Esophagus muscularis mucosa (tissue), 4 donors: Measurements from ENCODE around the gene MRPL20. TPM values are rescaled to one million over a fixed set of nuclear protein-coding genes. Genes with fewer than 3 reads are reported as not detected.
A peak's percentile ranks its signal among the peaks of the same experiment; 100 is the strongest.

ENCODE experiments used
- DNase-seq: peaks from one replicate; pipeline ENCODE4 v3.0.0-alpha.2; 2017; ENCODE audit errors: extremely low spot score
- H3K27ac ChIP-seq, 4 donors: fragments of 200-600 bp; sonication (generic); replicated peaks in 1 of 4; 1 replicate in 3 of 4; 2 replicates in 1 of 4; pipeline ENCODE4 v1.5.1; 2016 to 2019; ENCODE audit warnings: mild to moderate bottlenecking in 1 of 4
- H3K27me3 ChIP-seq, 4 donors: fragments of 200-600 bp; sonication (generic); one replicate each; pipeline versions ENCODE4 v1.5.1 to v1.6.0; 2016 to 2019
- H3K36me3 ChIP-seq, 4 donors: fragments of 200-600 bp; sonication (generic); one replicate each; pipeline ENCODE4 v1.5.1; 2016 to 2019
- H3K4me1 ChIP-seq, 4 donors: fragments of 200-600 bp; sonication (generic); one replicate each; pipeline ENCODE4 v1.5.1; 2016 to 2019
- H3K4me3 ChIP-seq, 4 donors: fragments of 200-600 bp; sonication (generic); 1 replicate in 2 of 4; 2 replicates in 2 of 4; pipeline ENCODE4 v1.5.1; 2016 to 2019; ENCODE audit warnings: mild to moderate bottlenecking in 4 of 4, moderate library complexity in 1 of 4
- H3K9me3 ChIP-seq, 4 donors: fragments of 200-600 bp; sonication (generic); 1 replicate in 3 of 4; 2 replicates in 1 of 4; pipeline ENCODE4 v1.5.1; 2016 to 2019
- EP300 ChIP-seq: sonication (generic); formaldehyde crosslinking; IDR thresholded peaks from one replicate; pipeline ENCODE4 v1.6.1; 2017; ENCODE audit warnings: antibody characterized with exemption
- POLR2A ChIP-seq: fragments of 450-650 bp; IDR thresholded peaks from one replicate; pipeline ENCODE4 v1.6.1; 2017; ENCODE audit warnings: antibody characterized with exemption, moderate library complexity, mild to moderate bottlenecking, low read depth
- POLR2AphosphoS5 ChIP-seq, 2 donors: sonication (generic); formaldehyde crosslinking; IDR thresholded peaks; one replicate each; pipeline ENCODE4 v1.6.1; 2017; ENCODE audit warnings: antibody characterized with exemption in 2 of 2
- WGBS: methylation state at CpG from one replicate; pipeline ENCODE4 v1.1.5; 2018; 5-methylcytosine and 5-hydroxymethylcytosine counted together
- intact Hi-C: fragments of 100-400 bp; cut with DNase I; formaldehyde crosslinking; loops from one replicate; pipeline ENCODE4 v1.15.1; 2023
- total RNA-seq, 4 donors: library from RNA; depleted of rRNA; stranded (reverse); fragments of >200 nt; gene quantifications; one replicate each; pipeline versions ENCODE4 v1.1.0 to v1.2.1, GENCODE V29; 2016
- TF ChIP-seq, protein P1 (sequence below), 3 experiments: fragments of 200-600 bp in 2 of 3; fragments of 450-650 bp in 1 of 3; sonication (generic) in 2 of 3; IDR thresholded peaks; one replicate each; pipeline ENCODE4 v1.5.1; 2017 to 2019; ENCODE audit warnings: antibody characterized with exemption in 3 of 3, mild to moderate bottlenecking in 2 of 3, moderate library complexity in 1 of 3

The MRPL20 gene
- total RNA-seq, 4 donors from 2014 or later: 144 to 175 (median 155) TPM

DNA sequence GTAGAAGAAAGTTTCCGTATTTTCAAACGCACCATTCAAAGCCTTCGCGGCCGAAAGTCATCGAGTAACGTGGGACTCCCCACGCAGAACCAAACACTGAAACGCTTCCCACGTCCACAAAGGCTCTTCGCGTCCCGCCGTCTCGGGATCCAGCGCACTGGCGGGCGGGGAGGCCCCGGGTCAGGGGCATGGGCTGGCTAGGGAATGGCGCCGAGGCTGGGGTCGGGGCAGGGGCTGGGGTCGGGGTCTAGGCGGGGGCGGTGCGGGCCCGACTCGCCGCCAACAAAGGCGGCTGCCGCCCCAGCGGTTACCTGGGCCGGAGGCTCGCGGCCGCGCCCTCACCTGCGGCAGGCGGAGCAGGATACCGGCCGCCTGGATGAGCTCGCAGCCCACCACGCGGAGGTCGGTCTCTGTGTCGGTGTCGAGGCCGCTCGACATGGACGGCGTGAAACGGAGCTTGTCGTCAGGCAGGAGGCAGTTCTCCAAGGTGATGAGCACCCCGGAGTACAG, 8.4 kb downstream of the MRPL20 start:
- H3K4me1 ChIP-seq: peaks cover 43 to 62% (median 49%) of the 10 kb centered on the region in 4 donors
- H3K4me3 ChIP-seq: peak overlapping the region; percentile 87 to 100 (median 97)
- H3K9me3 ChIP-seq: no peaks in the 10 kb centered on the region
- intact Hi-C loops: loop anchor here (2.0 kb wide), 1 partner anchor 24 kb away; the partner anchor contains the start of gene AURKAIP1
- H3K27me3 ChIP-seq: no peaks in the 10 kb centered on the region
- peak overlapping the region; percentile 88 to 92 (median 88) for H3K27ac ChIP-seq
- DNase-seq: no peak
- 0% methylated on average over 19 of the region's 54 CpGs for WGBS
- TF ChIP-seq, protein P1, sequence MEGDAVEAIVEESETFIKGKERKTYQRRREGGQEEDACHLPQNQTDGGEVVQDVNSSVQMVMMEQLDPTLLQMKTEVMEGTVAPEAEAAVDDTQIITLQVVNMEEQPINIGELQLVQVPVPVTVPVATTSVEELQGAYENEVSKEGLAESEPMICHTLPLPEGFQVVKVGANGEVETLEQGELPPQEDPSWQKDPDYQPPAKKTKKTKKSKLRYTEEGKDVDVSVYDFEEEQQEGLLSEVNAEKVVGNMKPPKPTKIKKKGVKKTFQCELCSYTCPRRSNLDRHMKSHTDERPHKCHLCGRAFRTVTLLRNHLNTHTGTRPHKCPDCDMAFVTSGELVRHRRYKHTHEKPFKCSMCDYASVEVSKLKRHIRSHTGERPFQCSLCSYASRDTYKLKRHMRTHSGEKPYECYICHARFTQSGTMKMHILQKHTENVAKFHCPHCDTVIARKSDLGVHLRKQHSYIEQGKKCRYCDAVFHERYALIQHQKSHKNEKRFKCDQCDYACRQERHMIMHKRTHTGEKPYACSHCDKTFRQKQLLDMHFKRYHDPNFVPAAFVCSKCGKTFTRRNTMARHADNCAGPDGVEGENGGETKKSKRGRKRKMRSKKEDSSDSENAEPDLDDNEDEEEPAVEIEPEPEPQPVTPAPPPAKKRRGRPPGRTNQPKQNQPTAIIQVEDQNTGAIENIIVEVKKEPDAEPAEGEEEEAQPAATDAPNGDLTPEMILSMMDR (IDR thresholded peaks at IDR 0.05): no peak
- TF ChIP-seq POLR2AphosphoS5 (IDR thresholded peaks at IDR 0.05) (no peak), EP300 (no peak), POLR2A (no peak)
- peaks cover 47 to 80% (median 78%) of the 10 kb centered on the region in 4 donors for H3K36me3 ChIP-seq

DNA sequence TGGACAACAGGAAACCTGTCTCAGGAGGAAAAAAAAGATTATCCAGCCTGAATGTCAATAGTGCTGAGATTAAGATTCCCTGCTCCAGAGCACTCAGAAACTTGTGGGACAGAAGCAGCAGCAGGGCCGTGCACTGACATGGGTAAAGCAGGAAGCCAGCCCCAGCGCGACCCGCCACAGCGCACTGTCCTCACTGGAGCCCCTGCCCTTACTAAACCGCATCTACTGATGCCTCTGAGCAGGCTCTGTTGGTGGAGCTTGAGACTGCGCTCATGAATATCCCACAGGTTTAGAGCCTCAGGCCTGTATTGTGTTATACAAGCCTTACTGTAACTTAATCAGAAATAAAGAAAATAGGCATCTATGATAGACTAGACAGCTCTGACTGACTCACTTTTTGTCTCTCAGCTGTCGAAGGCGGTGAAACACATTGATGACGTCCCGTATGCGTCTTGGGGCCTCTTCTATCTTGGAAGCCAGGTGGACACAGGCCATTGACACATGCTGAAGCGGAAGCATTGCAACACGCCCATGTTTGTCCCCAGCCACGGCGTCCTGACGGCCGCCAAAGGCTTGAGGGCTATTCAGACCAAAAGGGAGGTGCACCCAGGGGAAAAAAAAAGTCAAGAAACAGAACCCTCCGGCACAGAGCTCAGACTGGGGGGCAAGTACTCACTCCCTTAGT, 9.1 kb downstream of the MRPL20 start:
- WGBS: 57% methylated on average over 14 of the region's 19 CpGs
- Histone ChIP-seq H3K36me3 (peaks cover 55 to 80% (median 78%) of the 10 kb centered on the region in 4 donors), H3K27me3 (no peaks in the 10 kb centered on the region), H3K27ac (peak overlapping the region; percentile 88 to 92 (median 88)), H3K9me3 (no peaks in the 10 kb centered on the region), H3K4me3 (peak overlapping the region; percentile 87 to 100 (median 97)), H3K4me1 (peaks cover 43 to 66% (median 49%) of the 10 kb centered on the region in 4 donors)
- DNase-seq: no peak
- intact Hi-C loops: loop anchor here (2.0 kb wide), 1 partner anchor 23 kb away; the partner anchor contains the start of gene AURKAIP1
- TF ChIP-seq POLR2A (no peak), POLR2AphosphoS5 (IDR thresholded peaks at IDR 0.05) (no peak), EP300 (no peak)
- TF ChIP-seq, protein P1 (IDR thresholded peaks at IDR 0.05): no peak

DNA sequence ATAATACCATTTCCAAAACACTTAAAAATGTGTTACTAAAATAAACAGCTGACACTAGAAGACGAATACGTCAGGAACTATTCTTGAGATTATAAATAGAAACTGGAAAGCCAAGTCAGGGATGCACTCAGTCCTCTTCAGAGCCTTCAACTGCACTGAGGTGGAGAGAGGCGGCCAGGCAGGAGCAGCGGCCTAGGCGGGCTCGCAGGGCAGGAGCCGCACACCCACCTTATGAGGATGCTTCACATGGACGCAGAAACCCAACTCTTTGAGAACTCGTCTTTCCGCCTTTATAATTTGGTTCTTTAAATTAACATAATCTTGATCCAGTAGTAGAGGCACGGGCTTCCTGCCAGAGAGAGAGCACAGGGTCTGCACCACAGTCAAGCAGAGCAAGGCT, 11.9 kb downstream of the MRPL20 start:
- peak overlapping the region in 1 of 4 donors; percentile 32 for H3K27ac ChIP-seq
- no peaks in the 10 kb centered on the region for H3K27me3 ChIP-seq
- peaks cover 35 to 44% (median 39%) of the 10 kb centered on the region in 4 donors for H3K4me1 ChIP-seq
- H3K9me3 ChIP-seq: no peaks in the 10 kb centered on the region
- 79% methylated on average over 11 of the region's 11 CpGs for WGBS
- intact Hi-C loops: no loop called here
- no peak overlapping the region for H3K4me3 ChIP-seq
- no peak for TF ChIP-seq EP300
- no peak for TF ChIP-seq POLR2A
- TF ChIP-seq, protein P1 (IDR thresholded peaks at IDR 0.05): no peak
- TF ChIP-seq POLR2AphosphoS5 (IDR thresholded peaks at IDR 0.05): no peak
- no peak for DNase-seq
- H3K36me3 ChIP-seq: peaks cover 66 to 82% (median 80%) of the 10 kb centered on the region in 4 donors

DNA sequence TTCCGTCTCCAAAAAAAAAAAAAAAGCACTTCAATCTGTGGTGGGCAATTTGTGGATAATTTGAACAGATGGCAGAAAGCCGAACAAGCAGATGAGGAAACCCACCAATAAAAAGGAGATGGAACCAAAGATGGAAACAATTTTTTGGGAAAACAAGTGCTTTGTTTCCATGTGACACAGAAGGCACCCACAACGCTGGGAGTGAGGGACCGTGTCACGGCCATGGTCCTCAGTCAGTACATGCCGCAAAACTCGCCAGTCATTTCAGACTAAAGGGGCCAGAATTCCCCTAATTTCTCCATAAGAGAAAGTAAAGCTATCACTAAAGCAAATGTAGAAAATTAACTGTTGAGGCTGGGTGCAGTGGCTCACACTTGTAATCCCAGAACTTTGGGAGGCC, 13.0 kb downstream of the MRPL20 start:
- TF ChIP-seq EP300: no peak
- TF ChIP-seq POLR2A: no peak
- TF ChIP-seq, protein P1 (IDR thresholded peaks at IDR 0.05): no peak
- no peak for TF ChIP-seq POLR2AphosphoS5 (IDR thresholded peaks at IDR 0.05)
- no peak overlapping the region for H3K4me3 ChIP-seq
- H3K4me1 ChIP-seq: peaks cover 30 to 40% (median 34%) of the 10 kb centered on the region in 4 donors
- intact Hi-C loops: no loop called here
- WGBS: 95% methylated on average over 7 of the region's 7 CpGs
- H3K9me3 ChIP-seq: no peaks in the 10 kb centered on the region
- DNase-seq: no peak
- H3K27ac ChIP-seq: no peak overlapping the region
- H3K27me3 ChIP-seq: no peaks in the 10 kb centered on the region
- H3K36me3 ChIP-seq: peaks cover 76 to 93% (median 90%) of the 10 kb centered on the region in 4 donors
